GM12878 (cell line): Measurements from ENCODE around the gene RSPH1.
A peak's percentile ranks its signal among the peaks of the same experiment; 100 is the strongest.

Source experiments
- ASH2L ChIP-seq: fragments of 300-600, 200-600 bp; sonication (generic); IDR thresholded peaks from 2 replicates; pipeline ENCODE4 v1.6.1; 2017; ENCODE audit warnings: low read depth, mild to moderate bottlenecking, borderline replicate concordance
- CBFB ChIP-seq: IDR thresholded peaks from 2 replicates; pipeline ENCODE4 v1.6.1; 2016; ENCODE audit warnings: antibody characterized with exemption, low read depth
- CBX3 ChIP-seq: fragments of 200-600 bp; sonication (generic); IDR thresholded peaks from 2 replicates; pipeline ENCODE4 v1.6.1; 2016; ENCODE audit warnings: low read depth, borderline replicate concordance
- CEBPB ChIP-seq, 2 experiments: fragments of 150-350 bp in 1 of 2; IDR thresholded peaks; 2 replicates each; pipeline ENCODE4 v1.6.1; 2012 to 2014; ENCODE audit warnings: low read depth in 2 of 2, low read length in 2 of 2, borderline replicate concordance in 1 of 2, inconsistent platforms in 1 of 2
- EP300 ChIP-seq, 2 experiments: fragments of 150-350 bp in 1 of 2; IDR thresholded peaks; 2 replicates each; pipeline ENCODE4 v1.6.1; 2011 to 2012; ENCODE audit warnings: low read depth in 2 of 2, low read length in 2 of 2, borderline replicate concordance in 1 of 2, improper control_type of control experiment in 1 of 2, inconsistent platforms in 1 of 2; ENCODE audit not compliant: control insufficient read depth in 1 of 2
- JUNB ChIP-seq: IDR thresholded peaks from 2 replicates; pipeline ENCODE4 v1.6.1; 2016; ENCODE audit warnings: antibody characterized with exemption, mild to moderate bottlenecking
- MTA2 ChIP-seq: fragments of 450-650 bp; IDR thresholded peaks from 2 replicates; pipeline ENCODE4 v1.6.1; 2016; ENCODE audit warnings: low read depth, mild to moderate bottlenecking, moderate library complexity
- MYC ChIP-seq: IDR thresholded peaks from 2 replicates; pipeline ENCODE4 v1.6.1; 2011; ENCODE audit warnings: mild to moderate bottlenecking, low read length, moderate library complexity, inconsistent platforms; ENCODE audit not compliant: insufficient read depth, insufficient replicate concordance, insufficient read length, severe bottlenecking
- POLR2A ChIP-seq: IDR thresholded peaks from 2 replicates; pipeline ENCODE4 v1.6.1; 2011; ENCODE audit warnings: low read depth, mild to moderate bottlenecking, low read length
- RCOR1 ChIP-seq: conservative IDR thresholded peaks from 2 replicates; pipeline ENCODE4 v1.6.1; 2012; ENCODE audit warnings: low read depth, low read length, improper control_type of control experiment
- RFX5 ChIP-seq: IDR thresholded peaks from 2 replicates; pipeline ENCODE4 v1.6.1; 2011; ENCODE audit warnings: low read depth, low read length, improper control_type of control experiment
- SIN3A ChIP-seq: IDR thresholded peaks from 2 replicates; pipeline ENCODE4 v1.6.1; 2012; ENCODE audit warnings: low read depth, low read length, improper control_type of control experiment
- ZBED1 ChIP-seq: IDR thresholded peaks from 2 replicates; pipeline ENCODE4 v1.6.1; 2016; ENCODE audit warnings: borderline replicate concordance
- TF ChIP-seq, protein P1 (sequence below), 3 experiments: IDR thresholded peaks in 2 of 3; conservative IDR thresholded peaks in 1 of 3; 2 replicates each; pipeline ENCODE4 v1.5.1; 2011; ENCODE audit warnings: low read depth in 3 of 3, low read length in 3 of 3, mild to moderate bottlenecking in 3 of 3, control low read depth in 2 of 3, moderate library complexity in 2 of 3, inconsistent platforms in 1 of 3, mixed read lengths in 1 of 3; ENCODE audit not compliant: control insufficient read depth in 2 of 3, insufficient read depth in 1 of 3; ENCODE audit errors: extremely low read depth in 1 of 3

DNA sequence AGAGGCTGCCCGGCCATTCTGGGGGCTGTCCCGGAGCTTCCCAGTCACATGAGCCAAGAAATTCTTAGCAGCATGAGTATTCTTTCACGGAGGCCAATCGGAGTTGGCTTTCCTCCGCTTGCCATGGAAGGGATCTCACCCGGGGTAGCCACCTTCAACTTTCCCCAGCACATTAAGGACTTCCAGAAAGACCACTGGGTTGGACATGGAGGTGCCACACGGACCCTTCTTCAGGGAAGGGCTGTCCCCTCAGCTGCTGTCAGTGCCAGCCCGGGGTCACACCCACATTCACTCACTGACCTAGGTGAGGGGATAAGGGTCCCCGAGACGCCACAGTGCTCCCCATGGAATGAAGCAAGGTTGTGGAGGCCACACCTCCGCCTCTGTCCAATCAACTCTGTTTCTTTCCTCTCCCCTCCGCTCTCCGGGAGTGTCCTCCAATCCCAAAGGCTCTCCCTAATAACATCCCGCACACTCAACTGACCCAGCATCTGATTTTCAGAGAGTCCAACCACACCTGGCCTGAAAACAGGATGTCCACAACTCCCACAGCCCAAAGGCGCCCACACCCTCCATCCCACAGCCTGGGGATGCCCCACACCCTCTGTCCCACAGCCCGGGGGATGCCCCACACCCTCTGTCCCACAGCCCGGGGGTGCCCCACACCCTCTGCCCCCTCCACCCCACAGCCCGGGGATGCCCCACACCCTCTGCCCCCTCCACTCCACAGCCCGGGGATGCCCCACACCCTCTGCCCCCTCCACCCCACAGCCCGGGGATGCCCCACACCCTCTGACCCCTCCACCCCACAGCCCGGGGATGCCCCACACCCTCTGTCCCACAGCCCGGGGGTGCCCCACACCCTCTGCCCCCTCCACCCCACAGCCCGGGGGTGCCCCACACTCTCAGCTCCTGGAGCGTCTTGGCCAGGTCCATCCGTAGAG lies 19.4 kb downstream of the RSPH1 start:
- TF ChIP-seq MTA2 = no peak; the same call in 1 of the 2 replicates
- TF ChIP-seq, protein P1, sequence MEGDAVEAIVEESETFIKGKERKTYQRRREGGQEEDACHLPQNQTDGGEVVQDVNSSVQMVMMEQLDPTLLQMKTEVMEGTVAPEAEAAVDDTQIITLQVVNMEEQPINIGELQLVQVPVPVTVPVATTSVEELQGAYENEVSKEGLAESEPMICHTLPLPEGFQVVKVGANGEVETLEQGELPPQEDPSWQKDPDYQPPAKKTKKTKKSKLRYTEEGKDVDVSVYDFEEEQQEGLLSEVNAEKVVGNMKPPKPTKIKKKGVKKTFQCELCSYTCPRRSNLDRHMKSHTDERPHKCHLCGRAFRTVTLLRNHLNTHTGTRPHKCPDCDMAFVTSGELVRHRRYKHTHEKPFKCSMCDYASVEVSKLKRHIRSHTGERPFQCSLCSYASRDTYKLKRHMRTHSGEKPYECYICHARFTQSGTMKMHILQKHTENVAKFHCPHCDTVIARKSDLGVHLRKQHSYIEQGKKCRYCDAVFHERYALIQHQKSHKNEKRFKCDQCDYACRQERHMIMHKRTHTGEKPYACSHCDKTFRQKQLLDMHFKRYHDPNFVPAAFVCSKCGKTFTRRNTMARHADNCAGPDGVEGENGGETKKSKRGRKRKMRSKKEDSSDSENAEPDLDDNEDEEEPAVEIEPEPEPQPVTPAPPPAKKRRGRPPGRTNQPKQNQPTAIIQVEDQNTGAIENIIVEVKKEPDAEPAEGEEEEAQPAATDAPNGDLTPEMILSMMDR (IDR thresholded peaks at IDR 0.05 in 2 of 3, conservative IDR thresholded peaks at IDR 0.05 in 1 of 3; ENCODE audit: control insufficient read depth in 2 of 3, extremely low read depth in 1 of 3, insufficient read depth in 1 of 3, low read depth in 3 of 3, low read length in 3 of 3) = no peak
- no peak for TF ChIP-seq POLR2A
- TF ChIP-seq CEBPB (IDR thresholded peaks at IDR 0.05; ENCODE audit: borderline replicate concordance in 1 of 2, low read depth in 2 of 2, low read length in 2 of 2) = no peak
- TF ChIP-seq EP300 (IDR thresholded peaks at IDR 0.05; ENCODE audit: borderline replicate concordance in 1 of 2, control insufficient read depth in 1 of 2, low read depth in 2 of 2, low read length in 2 of 2) = peak in 1 of 2 experiments; percentile 4; a peak in 1 of 4 replicates
- no peak for TF ChIP-seq SIN3A
- no peak for TF ChIP-seq RFX5
- no peak for TF ChIP-seq JUNB
- TF ChIP-seq CBX3 = no peak
- no peak for TF ChIP-seq RCOR1
- TF ChIP-seq MYC = no peak
- no peak for TF ChIP-seq ZBED1
- no peak for TF ChIP-seq CBFB
- no peak for TF ChIP-seq ASH2L
